Skeletal muscle satellite cell (primary cell): ENCODE results near the gene TRAPPC6A.

Experiments
- H3K27me3 ChIP-seq: 2 replicates; pipeline ENCODE4 v1.7.0; 2013; ENCODE audit warnings: low read length; ENCODE audit not compliant: control insufficient read depth, insufficient read depth
- H3K36me3 ChIP-seq: 2 replicates; pipeline ENCODE4 v1.7.0; 2013; ENCODE audit warnings: mild to moderate bottlenecking, control low read depth, low read length; ENCODE audit not compliant: insufficient read depth
- H3K4me1 ChIP-seq: 2 replicates; pipeline ENCODE4 v1.7.0; 2013; ENCODE audit warnings: low read length; ENCODE audit not compliant: control insufficient read depth, insufficient read depth
- H3K4me2 ChIP-seq: 2 replicates; pipeline ENCODE4 v1.7.0; 2013; ENCODE audit warnings: mild to moderate bottlenecking, low read length
- H3K4me3 ChIP-seq: 2 replicates; pipeline ENCODE4 v1.7.0; 2013; ENCODE audit warnings: low read length
- H3K9ac ChIP-seq: 2 replicates; pipeline ENCODE4 v1.7.0; 2013; ENCODE audit warnings: mild to moderate bottlenecking, low read depth, low read length, moderate library complexity
- H3K9me3 ChIP-seq: replicated peaks from 2 replicates; pipeline ENCODE4 v1.7.0; 2013; ENCODE audit warnings: mild to moderate bottlenecking, control low read depth, low read length

Gene TRAPPC6A

DNA sequence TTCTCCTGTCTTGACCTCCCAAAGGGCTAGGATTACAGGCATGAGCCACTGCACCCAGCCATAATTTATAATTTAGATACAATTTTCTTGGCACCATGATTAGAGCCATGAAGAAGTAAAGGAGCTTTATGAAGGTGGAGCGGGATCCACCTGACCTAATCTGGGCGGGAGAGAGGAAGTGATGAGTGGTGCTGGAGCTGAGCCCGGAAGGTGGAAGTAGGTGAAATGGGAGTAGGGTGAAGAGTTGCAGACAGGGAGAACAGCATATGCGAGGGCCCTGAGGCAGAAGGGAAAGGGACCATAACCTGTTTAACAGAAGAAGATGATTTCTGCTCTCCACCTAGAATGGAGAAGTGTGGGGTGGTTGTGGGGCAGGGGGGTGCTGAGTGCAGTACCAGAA, 4.7 kb upstream of the TRAPPC6A start:
- no peaks in the 10 kb centered on the region for H3K36me3 ChIP-seq
- H3K4me3 ChIP-seq: no peak overlapping the region
- no peaks in the 10 kb centered on the region for H3K9me3 ChIP-seq
- peaks cover 15% of the 10 kb centered on the region for H3K4me1 ChIP-seq
- H3K9ac ChIP-seq: no peak overlapping the region
- H3K27me3 ChIP-seq: no peaks in the 10 kb centered on the region
- no peak overlapping the region for H3K4me2 ChIP-seq

DNA sequence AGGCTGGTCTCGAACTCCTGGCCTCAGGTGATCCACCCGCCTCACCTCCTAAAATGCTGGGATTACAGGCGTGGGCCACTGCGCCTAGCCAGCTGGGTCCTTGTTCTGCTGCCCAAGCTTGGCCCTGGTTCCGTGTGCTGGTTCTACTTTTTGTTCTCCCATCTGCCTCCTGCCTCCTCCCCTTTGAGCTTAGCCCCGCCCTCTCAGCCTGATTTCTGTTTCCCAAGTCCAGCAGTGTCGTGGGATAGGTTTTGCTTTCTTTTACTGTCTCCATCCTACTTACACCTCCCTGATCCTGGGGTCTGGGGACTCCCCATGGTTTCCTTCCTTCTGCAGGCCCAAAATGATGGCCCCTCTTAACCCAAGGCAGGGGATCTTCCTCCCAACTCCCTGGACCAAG, 2.9 kb upstream of the TRAPPC6A start:
- H3K4me2 ChIP-seq: no peak overlapping the region
- no peaks in the 10 kb centered on the region for H3K36me3 ChIP-seq
- no peak overlapping the region for H3K9ac ChIP-seq
- H3K27me3 ChIP-seq: no peaks in the 10 kb centered on the region
- H3K4me3 ChIP-seq: no peak overlapping the region
- no peaks in the 10 kb centered on the region for H3K9me3 ChIP-seq
- H3K4me1 ChIP-seq: peaks cover 19% of the 10 kb centered on the region

DNA sequence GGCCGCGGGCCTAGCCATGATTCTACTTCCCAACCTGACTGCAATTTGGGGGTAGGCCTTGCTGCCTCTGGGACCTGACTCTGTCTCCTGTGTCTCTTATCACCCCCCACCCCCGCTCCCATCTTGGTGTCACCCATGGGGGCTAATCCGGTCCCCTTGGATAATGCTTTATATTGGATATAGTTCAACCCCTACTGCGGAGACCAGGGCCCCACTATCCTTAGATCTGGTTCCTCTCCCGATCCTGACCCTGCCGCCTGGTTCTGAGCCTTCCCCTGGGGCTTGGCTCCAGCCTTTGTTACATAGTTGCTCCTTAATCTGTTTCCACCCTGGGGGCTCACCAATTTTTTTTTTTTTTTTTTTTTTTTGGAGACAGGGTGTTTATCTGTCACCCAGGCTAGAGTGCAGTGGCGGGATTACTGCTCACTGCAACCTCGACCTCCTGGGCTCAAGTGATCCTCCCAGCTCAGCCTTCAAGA, 1.9 kb upstream of the TRAPPC6A start:
- Histone ChIP-seq H3K9me3 (no peaks in the 10 kb centered on the region), H3K36me3 (no peaks in the 10 kb centered on the region), H3K4me2 (peak overlapping the region; percentile 88), H3K4me1 (peaks cover 25% of the 10 kb centered on the region), H3K27me3 (no peaks in the 10 kb centered on the region), H3K4me3 (peak overlapping the region; percentile 86), H3K9ac (peak overlapping the region; percentile 84)

DNA sequence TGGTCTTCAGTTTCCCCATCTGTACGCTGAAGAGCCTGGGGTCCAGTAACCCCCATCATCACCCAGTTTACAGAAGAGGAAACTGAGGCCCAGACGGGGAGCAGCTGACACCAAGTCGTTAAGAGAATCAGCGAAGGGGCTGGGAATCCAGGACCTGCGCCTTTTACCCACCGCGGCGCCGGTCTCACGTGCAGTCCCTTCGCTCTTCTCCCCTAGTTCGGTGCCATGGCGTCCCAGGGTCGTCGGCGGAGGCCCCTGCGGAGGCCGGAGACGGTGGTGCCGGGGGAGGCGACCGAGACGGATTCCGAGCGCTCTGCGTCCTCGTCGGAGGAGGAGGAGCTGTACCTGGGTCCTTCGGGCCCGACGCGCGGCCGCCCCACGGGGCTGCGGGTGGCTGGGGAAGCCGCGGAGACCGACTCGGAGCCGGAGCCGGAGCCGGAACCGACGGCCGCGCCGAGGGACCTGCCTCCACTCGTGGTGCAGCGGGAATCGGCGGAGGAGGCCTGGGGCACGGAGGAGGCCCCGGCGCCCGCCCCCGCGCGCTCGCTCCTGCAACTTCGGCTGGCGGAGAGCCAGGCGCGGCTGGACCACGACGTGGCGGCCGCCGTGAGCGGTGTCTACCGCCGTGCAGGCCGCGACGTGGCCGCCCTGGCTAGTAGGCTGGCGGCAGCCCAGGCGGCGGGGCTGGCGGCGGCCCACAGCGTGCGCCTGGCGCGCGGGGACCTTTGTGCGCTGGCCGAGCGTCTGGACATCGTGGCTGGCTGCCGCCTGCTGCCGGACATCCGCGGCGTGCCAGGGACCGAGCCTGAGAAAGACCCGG, 1.2 kb upstream of the TRAPPC6A start:
- peak overlapping the region; percentile 88 for H3K4me2 ChIP-seq
- H3K4me3 ChIP-seq: peak overlapping the region; percentile 86
- H3K9me3 ChIP-seq: no peaks in the 10 kb centered on the region
- H3K27me3 ChIP-seq: no peaks in the 10 kb centered on the region
- peak overlapping the region; percentile 84 for H3K9ac ChIP-seq
- H3K36me3 ChIP-seq: no peaks in the 10 kb centered on the region
- H3K4me1 ChIP-seq: peaks cover 27% of the 10 kb centered on the region

DNA sequence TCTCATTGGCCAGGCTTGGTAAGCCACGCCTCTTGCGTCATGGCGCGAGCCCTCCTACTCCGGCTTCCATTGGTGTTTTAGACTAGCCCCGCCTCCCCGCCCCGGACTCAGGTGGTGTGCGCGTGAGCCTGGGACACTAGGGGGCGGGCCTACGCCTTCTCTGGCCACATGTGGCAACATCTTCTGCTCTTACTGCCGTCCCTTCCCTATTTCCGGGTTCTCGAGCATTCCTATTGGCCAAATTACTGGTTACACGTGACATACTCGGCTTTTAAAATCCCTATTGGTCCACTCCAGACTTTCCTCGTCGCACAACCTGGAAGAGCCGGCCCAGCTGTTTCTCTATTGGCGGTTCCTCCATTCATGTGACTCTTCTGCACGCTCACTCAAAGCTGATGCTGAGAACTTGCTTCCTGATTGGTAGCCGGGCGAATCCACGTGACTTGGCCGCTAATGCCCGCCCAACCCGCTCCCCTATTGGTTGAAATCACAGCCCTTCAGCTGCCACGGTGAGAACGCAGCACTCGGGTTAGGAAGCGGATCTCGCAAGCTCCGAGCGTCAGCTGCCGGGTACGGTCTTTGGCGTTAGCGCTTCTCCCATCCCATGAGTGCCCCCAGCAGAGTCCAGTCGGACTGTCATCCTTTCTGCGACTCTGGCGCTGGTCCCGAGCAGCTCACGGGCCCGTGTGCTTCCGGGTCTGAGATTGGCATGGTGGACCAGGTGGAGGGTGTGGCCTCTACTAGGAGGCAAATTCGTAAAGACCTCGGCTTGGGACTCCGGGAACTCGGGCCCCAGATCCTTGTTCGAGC, 430 bp upstream of the TRAPPC6A start, which contains the start of gene BLOC1S3:
Gene BLOC1S3 (plus strand): TSS at position 523 of the 810 bp plus-strand sequence. CDS start 513 bp downstream, outside the sequence.
- peaks cover 34% of the 10 kb centered on the region for H3K4me1 ChIP-seq

DNA sequence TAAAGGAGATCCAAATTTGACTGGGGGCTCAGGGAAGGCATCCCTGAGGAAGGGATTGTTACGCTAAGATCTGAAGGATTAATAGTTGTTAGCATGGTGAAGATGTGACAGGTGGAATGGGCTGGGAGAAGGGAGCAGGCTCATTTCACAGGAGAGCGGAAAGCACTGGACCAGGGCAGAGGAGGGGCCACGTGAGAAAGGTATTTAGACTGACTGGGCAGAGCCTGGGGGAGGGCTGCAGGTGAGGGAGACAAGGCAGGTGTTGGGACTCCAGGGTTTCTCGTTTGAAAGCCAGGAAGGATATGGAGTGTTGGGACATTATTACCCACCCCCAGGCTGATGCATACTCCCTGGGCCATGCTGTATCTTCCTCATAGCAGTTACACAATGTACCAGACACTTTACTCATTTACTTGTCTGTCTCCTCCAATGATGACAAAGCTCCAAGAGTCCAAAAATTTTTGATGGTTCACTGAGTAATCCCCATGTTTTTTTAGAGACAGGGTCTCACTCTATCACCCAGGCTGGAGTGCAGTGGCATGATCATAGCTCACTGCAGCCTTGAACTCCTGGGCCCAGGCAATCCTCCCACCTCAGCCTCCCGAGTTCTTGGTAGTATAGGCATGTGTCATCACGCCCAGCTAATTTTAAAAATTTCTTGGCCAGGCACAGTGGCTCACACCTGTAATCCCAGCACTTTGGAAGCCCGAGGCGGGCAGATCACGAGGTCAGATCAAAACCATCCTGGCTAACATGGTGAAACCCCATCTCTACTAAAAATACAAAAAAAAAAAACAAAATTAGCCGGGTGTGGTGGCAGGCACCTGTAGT, 2.3 kb downstream of the TRAPPC6A start:
- Histone ChIP-seq H3K4me2 (no peak overlapping the region), H3K4me1 (peaks cover 31% of the 10 kb centered on the region), H3K4me3 (no peak overlapping the region), H3K9me3 (no peaks in the 10 kb centered on the region), H3K9ac (no peak overlapping the region), H3K27me3 (no peaks in the 10 kb centered on the region), H3K36me3 (no peaks in the 10 kb centered on the region)

More for the DNA sequence above, 430 bp upstream of the TRAPPC6A start, which contains the start of gene BLOC1S3:
- H3K9me3 ChIP-seq: no peaks in the 10 kb centered on the region
- peak within 1 kb of the TSS; percentile 88 for H3K9ac ChIP-seq
- peak within 1 kb of the TSS; percentile 86 for H3K4me3 ChIP-seq
- H3K27me3 ChIP-seq: no peaks in the 10 kb centered on the region
- H3K36me3 ChIP-seq: no peaks in the 10 kb centered on the region
- H3K4me2 ChIP-seq: peak within 1 kb of the TSS; percentile 88

DNA sequence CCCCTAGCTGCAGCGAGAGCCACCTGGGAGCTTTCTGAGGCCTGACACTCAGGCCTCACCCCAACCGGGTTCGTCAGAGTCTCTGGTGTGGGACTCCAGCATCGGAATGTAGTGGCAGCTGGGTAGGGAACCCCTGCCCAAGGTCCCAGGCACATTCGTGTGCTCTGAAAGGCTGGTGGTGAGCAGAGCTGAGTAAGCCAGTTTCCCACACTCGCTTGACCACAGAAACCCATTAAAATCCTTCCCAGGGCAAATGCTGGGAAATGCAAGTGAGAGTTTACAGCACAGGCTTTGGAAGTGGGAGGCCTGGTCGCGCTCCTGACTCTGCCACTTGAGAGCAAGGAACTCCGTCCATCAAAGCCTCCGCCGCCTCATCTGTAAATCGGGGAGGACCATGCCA, 4.2 kb downstream of the TRAPPC6A start:
- no peak overlapping the region for H3K4me2 ChIP-seq
- no peaks in the 10 kb centered on the region for H3K9me3 ChIP-seq
- peak overlapping the region; percentile 48 for H3K9ac ChIP-seq
- no peaks in the 10 kb centered on the region for H3K27me3 ChIP-seq
- H3K4me1 ChIP-seq: peaks cover 21% of the 10 kb centered on the region
- H3K36me3 ChIP-seq: no peaks in the 10 kb centered on the region
- H3K4me3 ChIP-seq: no peak overlapping the region

DNA sequence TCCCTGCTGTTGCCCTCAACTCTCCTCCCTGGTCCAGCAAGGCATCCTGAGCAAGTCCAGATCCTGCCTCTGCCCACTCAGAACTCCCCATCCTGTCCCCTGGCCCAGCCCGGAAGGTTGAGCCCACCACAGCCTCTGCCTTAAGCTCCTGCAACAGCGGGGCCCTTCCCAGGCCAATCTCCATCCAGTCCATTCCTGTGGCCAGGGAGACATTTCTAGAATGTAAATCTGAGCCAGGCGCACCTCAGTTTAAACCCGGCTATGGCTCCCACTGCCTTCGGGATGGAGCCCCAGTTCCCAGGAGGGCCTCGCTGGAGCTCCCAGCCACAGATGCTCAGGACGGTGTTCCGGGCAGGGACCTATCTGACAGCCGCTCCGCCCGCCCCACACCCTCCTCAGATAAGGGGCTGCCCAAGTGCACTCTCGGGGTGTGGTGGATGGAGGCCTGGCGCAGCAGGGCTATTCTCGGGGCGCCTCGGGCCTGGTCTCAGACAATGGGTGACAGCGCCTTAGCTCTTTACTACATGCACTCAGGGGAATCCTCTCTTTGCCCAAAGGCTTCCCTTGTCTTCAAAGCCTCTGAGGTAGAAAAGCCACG, 5.3 kb downstream of the TRAPPC6A start:
- H3K4me2 ChIP-seq: no peak overlapping the region
- no peak overlapping the region for H3K9ac ChIP-seq
- no peak overlapping the region for H3K4me3 ChIP-seq
- H3K27me3 ChIP-seq: no peaks in the 10 kb centered on the region
- no peaks in the 10 kb centered on the region for H3K36me3 ChIP-seq
- H3K9me3 ChIP-seq: no peaks in the 10 kb centered on the region
- H3K4me1 ChIP-seq: peaks cover 21% of the 10 kb centered on the region

DNA sequence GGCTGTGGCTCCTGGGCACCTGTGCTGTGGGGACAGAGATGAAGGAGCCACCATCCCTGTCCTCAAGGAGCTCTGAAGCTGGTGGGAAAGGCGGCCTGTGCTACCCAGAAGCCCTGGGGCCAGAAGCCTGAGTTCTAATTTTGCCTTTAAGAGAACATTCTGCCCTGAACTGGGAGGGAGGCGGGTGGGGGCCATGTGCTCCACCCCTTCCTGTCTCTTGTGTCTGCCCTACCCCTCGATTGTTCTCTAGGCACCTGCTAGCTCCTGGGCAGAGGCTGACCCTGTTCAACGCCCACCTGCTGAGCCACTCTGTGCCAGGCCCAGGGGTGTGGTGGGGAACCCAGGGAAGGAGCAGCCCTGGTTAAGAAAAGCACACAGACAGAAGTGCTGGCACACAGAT, 5.9 kb downstream of the TRAPPC6A start:
- H3K4me2 ChIP-seq: no peak overlapping the region
- no peak overlapping the region for H3K9ac ChIP-seq
- H3K9me3 ChIP-seq: no peaks in the 10 kb centered on the region
- H3K4me3 ChIP-seq: no peak overlapping the region
- H3K4me1 ChIP-seq: peaks cover 16% of the 10 kb centered on the region
- H3K36me3 ChIP-seq: no peaks in the 10 kb centered on the region
- H3K27me3 ChIP-seq: no peaks in the 10 kb centered on the region

DNA sequence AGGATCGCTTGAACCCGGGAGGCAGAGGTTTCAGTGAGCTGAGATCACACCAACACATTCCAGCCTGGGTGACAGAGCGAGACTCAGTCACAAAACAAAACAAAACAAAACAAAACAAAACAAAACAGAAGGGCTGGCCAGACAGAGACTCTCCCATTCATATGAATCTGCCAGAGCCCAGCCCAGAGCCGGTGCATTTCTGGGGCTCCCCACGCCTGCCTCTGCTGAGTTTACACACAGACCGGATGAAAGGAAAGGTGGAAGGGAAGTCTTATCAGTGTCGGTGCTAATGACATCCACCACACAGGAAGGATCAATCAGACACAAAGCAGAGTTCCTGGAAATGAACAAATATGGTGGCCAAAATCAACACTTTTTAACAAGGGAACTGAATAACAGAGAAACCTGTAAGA, 6.8 kb downstream of the TRAPPC6A start:
- Histone ChIP-seq H3K9me3 (no peaks in the 10 kb centered on the region), H3K27me3 (no peaks in the 10 kb centered on the region), H3K9ac (no peak overlapping the region), H3K4me2 (no peak overlapping the region), H3K4me1 (peaks cover 16% of the 10 kb centered on the region), H3K36me3 (no peaks in the 10 kb centered on the region), H3K4me3 (no peak overlapping the region)
